ENCODE data around the gene MAST2. TPM values are rescaled to one million over a fixed set of nuclear protein-coding genes. Genes with fewer than 3 reads are reported as not detected.

MAST2 gene
- total RNA-seq, 3 donors from 2014 or later: 28.0 to 34.4 (median 31.6) TPM

GRCh38 chr1:45820788-45821187 is 17.4 kb downstream of the MAST2 start:
- H3K4me3 ChIP-seq: no peak overlapping the region
- no peak overlapping the region for H3K27ac ChIP-seq
- H3K9me3 ChIP-seq: peaks cover 8% of the 10 kb centered on the region in 2 donors
- DNase-seq (ENCODE audit: low spot score in 2 of 2): no peak
- H3K36me3 ChIP-seq: no peaks in the 10 kb centered on the region
- TF ChIP-seq POLR2AphosphoS5 (IDR thresholded peaks at IDR 0.05): no peak
- TF ChIP-seq POLR2A (IDR thresholded peaks at IDR 0.05): no peak
- no peak for TF ChIP-seq CTCF (IDR thresholded peaks at IDR 0.05)
- H3K4me1 ChIP-seq: no peaks in the 10 kb centered on the region
- no peaks in the 10 kb centered on the region for H3K27me3 ChIP-seq
- intact Hi-C loops (cut with DNase I; ENCODE audit: low total_unique reads): no loop called here

- DNase-seq (ENCODE audit: low spot score in 2 of 2): no peak
- H3K27me3 ChIP-seq: no peaks in the 10 kb centered on the region
- H3K27ac ChIP-seq: no peak overlapping the region
- intact Hi-C loops (cut with DNase I; ENCODE audit: low total_unique reads): no loop called here
- H3K9me3 ChIP-seq: peaks cover 8% of the 10 kb centered on the region in 2 donors
- H3K4me1 ChIP-seq: no peaks in the 10 kb centered on the region
- TF ChIP-seq POLR2A (IDR thresholded peaks at IDR 0.05) (no peak), CTCF (IDR thresholded peaks at IDR 0.05) (no peak), POLR2AphosphoS5 (IDR thresholded peaks at IDR 0.05) (no peak)
- no peaks in the 10 kb centered on the region for H3K36me3 ChIP-seq
- H3K4me3 ChIP-seq: no peak overlapping the region
Measured at GRCh38 chr1:45822644-45823043, 19.2 kb downstream of the MAST2 start.

- no peak overlapping the region for H3K4me3 ChIP-seq
- H3K36me3 ChIP-seq: no peaks in the 10 kb centered on the region
- H3K27ac ChIP-seq: no peak overlapping the region
- no peaks in the 10 kb centered on the region for H3K27me3 ChIP-seq
- DNase-seq (ENCODE audit: low spot score in 2 of 2): no peak
- TF ChIP-seq CTCF (IDR thresholded peaks at IDR 0.05): no peak
- TF ChIP-seq POLR2A (IDR thresholded peaks at IDR 0.05): no peak
- TF ChIP-seq POLR2AphosphoS5 (IDR thresholded peaks at IDR 0.05): no peak
- H3K4me1 ChIP-seq: no peaks in the 10 kb centered on the region
- intact Hi-C loops (cut with DNase I; ENCODE audit: low total_unique reads): no loop called here
- H3K9me3 ChIP-seq: peaks cover 8% of the 10 kb centered on the region in 2 donors
Measured at GRCh38 chr1:45824607-45825006, 21.2 kb downstream of the MAST2 start.

GRCh38 chr1:45827256-45827655 is 23.8 kb downstream of the MAST2 start:
- intact Hi-C loops (cut with DNase I; ENCODE audit: low total_unique reads): no loop called here
- no peak for DNase-seq (ENCODE audit: low spot score in 2 of 2)
- Histone ChIP-seq H3K4me1 (no peaks in the 10 kb centered on the region), H3K9me3 (no peaks in the 10 kb centered on the region), H3K27me3 (no peaks in the 10 kb centered on the region), H3K4me3 (no peak overlapping the region), H3K27ac (no peak overlapping the region), H3K36me3 (no peaks in the 10 kb centered on the region)
- TF ChIP-seq POLR2A (IDR thresholded peaks at IDR 0.05) (no peak), POLR2AphosphoS5 (IDR thresholded peaks at IDR 0.05) (no peak), CTCF (IDR thresholded peaks at IDR 0.05) (no peak)

GRCh38 chr1:45828841-45829240 is 25.4 kb downstream of the MAST2 start:
- DNase-seq (ENCODE audit: low spot score in 2 of 2): no peak
- Histone ChIP-seq H3K4me3 (no peak overlapping the region), H3K27me3 (no peaks in the 10 kb centered on the region), H3K9me3 (no peaks in the 10 kb centered on the region), H3K36me3 (no peaks in the 10 kb centered on the region), H3K4me1 (no peaks in the 10 kb centered on the region), H3K27ac (no peak overlapping the region)
- intact Hi-C loops (cut with DNase I; ENCODE audit: low total_unique reads): no loop called here
- TF ChIP-seq POLR2AphosphoS5 (IDR thresholded peaks at IDR 0.05) (no peak), POLR2A (IDR thresholded peaks at IDR 0.05) (no peak), CTCF (IDR thresholded peaks at IDR 0.05) (no peak)

Data from breast epithelium (tissue), 4 donors.